Skeletal muscle cell (primary cell): ENCODE measurements around the gene PPP4R2.

Experiments
- DNase-seq: peaks from one replicate; pipeline ENCODE4 v3.0.0-alpha.2; 2010; ENCODE audit warnings: low read depth
- H3K4me3 ChIP-seq: 2 replicates; pipeline ENCODE4 v1.5.1; 2011; ENCODE audit warnings: low read depth, mild to moderate bottlenecking, control low read depth, low read length, moderate library complexity

PPP4R2 gene

GRCh38 chr3:73018298-73018697 is 21.7 kb downstream of the PPP4R2 start:
- H3K4me3 ChIP-seq, result no peak overlapping the region
- no peak for DNase-seq

- no peak for DNase-seq
- no peak overlapping the region for H3K4me3 ChIP-seq
Observed at GRCh38 chr3:73018790-73019441, 22.3 kb downstream of the PPP4R2 start.

GRCh38 chr3:73021301-73021835 is 24.8 kb downstream of the PPP4R2 start:
- no peak overlapping the region for H3K4me3 ChIP-seq
- DNase-seq, result no peak

GRCh38 chr3:73024836-73025235 is 28.2 kb downstream of the PPP4R2 start:
- DNase-seq, result no peak
- no peak overlapping the region for H3K4me3 ChIP-seq

- DNase-seq, result no peak
- H3K4me3 ChIP-seq, result no peak overlapping the region
Observed at GRCh38 chr3:73026111-73026759, 29.6 kb downstream of the PPP4R2 start.

- DNase-seq, result no peak
- no peak overlapping the region for H3K4me3 ChIP-seq
Observed at GRCh38 chr3:73026760-73027113, 30.1 kb downstream of the PPP4R2 start.

- no peak for DNase-seq
- no peak overlapping the region for H3K4me3 ChIP-seq
Observed at GRCh38 chr3:73028803-73029202, 32.2 kb downstream of the PPP4R2 start.

GRCh38 chr3:73029321-73029796 is 32.7 kb downstream of the PPP4R2 start:
- H3K4me3 ChIP-seq, result no peak overlapping the region
- peak; percentile 88 for DNase-seq

GRCh38 chr3:73030073-73030597 is 33.5 kb downstream of the PPP4R2 start:
- DNase-seq, result no peak
- H3K4me3 ChIP-seq, result no peak overlapping the region

- no peak for DNase-seq
- no peak overlapping the region for H3K4me3 ChIP-seq
Observed at GRCh38 chr3:73031573-73032103, 35.0 kb downstream of the PPP4R2 start.

GRCh38 chr3:73036694-73037591 is 40.3 kb downstream of the PPP4R2 start:
- no peak for DNase-seq
- no peak overlapping the region for H3K4me3 ChIP-seq

GRCh38 chr3:73041537-73041936 is 44.9 kb downstream of the PPP4R2 start:
- H3K4me3 ChIP-seq, result no peak overlapping the region
- DNase-seq, result no peak

GRCh38 chr3:73043414-73043813 is 46.8 kb downstream of the PPP4R2 start:
- H3K4me3 ChIP-seq, result no peak overlapping the region
- DNase-seq, result no peak

GRCh38 chr3:73045391-73045790 is 48.8 kb downstream of the PPP4R2 start:
- no peak for DNase-seq
- no peak overlapping the region for H3K4me3 ChIP-seq

- no peak for DNase-seq
Observed at GRCh38 chr3:73046195-73046594, 49.6 kb downstream of the PPP4R2 start.

GRCh38 chr3:73049319-73049718 is 52.7 kb downstream of the PPP4R2 start:
- H3K4me3 ChIP-seq, result no peak overlapping the region
- DNase-seq, result no peak

More at GRCh38 chr3:73046195-73046594, 49.6 kb downstream of the PPP4R2 start:
- H3K4me3 ChIP-seq, result no peak overlapping the region

GRCh38 chr3:73052857-73053256 is 56.2 kb downstream of the PPP4R2 start:
- no peak for DNase-seq
- no peak overlapping the region for H3K4me3 ChIP-seq

- DNase-seq, result no peak
- no peak overlapping the region for H3K4me3 ChIP-seq
Observed at GRCh38 chr3:73055583-73055982, 59.0 kb downstream of the PPP4R2 start.

- DNase-seq, result no peak
Observed at GRCh38 chr3:73056014-73056844, 59.6 kb downstream of the PPP4R2 start.

More at GRCh38 chr3:73056014-73056844, 59.6 kb downstream of the PPP4R2 start:
- no peak overlapping the region for H3K4me3 ChIP-seq
